DMS114 treated with DMSO at 0.1 percent for 48 hours (cell line): Measurements from ENCODE around the gene SLFNL1.

Experiments
- DNase-seq: peaks from one replicate; lab custom pipeline; 2025; ENCODE audit not compliant: unreplicated experiment; lab: John Stamatoyannopoulos, UW

SLFNL1 gene

DNA sequence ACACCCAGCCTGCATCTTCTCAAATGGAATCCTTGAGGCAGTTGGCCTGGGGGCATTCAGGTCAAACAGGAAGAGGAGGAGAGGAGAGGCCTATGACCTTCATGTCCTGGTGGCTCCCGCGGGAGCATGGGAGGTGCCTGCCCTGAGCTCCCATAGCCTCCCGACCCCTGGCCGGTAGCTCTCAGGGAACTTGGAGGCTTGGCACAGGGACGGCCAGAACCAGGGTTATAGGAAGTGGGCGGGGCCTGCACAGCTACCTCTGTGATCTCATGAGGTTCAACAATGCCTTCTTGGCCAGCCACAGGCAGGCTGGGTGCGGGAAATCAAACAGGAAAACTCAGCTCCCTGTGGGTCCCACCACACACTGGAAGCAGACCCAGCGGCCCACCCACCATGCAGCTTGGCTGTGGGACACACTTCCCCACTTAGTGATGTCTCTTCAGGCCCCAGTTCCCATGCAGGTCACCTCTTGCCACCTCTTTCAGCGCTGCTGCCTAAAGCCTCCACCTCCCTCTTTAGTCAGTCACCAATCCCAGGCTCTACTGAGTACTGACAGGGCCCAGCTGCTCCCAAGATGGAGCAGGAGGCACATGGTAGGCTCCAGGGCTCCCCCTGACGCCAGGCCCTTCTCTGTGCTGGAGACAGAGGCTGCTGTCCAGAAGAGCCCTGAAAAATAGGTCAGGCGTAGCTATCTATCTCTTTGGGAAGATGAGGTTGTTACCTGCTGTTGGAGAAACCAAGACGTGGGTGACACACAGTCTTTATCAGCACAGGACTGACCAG is at the start of gene SLFNL1:
Gene SLFNL1, minus strand, starts transcription at position 200 of the 783 bp plus-strand sequence. CDS start 1,065 bp downstream, outside the sequence.
- DNase-seq = no peak

DNA sequence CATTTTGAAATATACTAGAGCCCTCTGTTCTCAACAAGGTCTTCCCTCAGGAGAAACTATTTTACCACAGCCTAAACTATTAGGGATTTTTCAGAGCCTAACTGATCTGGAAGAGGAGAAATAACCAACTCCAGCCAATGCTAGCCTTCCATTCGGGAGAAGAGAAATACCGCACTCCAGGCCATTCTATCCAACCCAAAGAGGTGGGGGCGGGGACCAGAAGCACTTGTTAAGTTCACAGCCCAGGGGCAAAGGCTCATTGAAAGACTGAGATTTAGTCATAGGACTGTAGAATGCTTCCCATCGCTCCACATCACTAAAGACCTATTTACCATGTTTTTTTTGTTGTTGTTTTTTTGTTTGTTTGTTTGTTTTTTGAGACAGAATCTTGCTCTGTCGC is 35.4 kb upstream of the SLFNL1 start:
- DNase-seq = no peak

GRCh38 chr1:41053316-41053715 is 31.8 kb upstream of the SLFNL1 start:
- no peak for DNase-seq

DNA sequence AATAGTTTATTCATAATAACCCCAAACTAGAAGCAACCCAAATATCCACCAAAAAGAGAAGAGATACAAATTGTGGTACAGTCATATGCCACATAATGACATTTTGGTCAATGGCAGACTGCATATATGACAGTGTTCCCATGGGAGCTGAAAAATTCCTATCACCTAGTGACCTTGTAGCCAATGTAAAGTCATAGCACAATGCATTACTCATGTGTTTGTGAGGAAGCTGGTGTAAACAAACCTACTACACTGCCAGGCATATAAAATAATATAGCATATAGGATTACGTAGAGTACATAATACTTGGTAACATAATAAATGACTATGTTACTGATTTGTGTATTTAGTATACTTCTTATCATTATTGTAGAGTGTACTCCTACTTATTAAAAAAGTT is 29.5 kb upstream of the SLFNL1 start:
- no peak for DNase-seq

GRCh38 chr1:41048540-41048939 is 27.0 kb upstream of the SLFNL1 start:
- DNase-seq = no peak

DNA sequence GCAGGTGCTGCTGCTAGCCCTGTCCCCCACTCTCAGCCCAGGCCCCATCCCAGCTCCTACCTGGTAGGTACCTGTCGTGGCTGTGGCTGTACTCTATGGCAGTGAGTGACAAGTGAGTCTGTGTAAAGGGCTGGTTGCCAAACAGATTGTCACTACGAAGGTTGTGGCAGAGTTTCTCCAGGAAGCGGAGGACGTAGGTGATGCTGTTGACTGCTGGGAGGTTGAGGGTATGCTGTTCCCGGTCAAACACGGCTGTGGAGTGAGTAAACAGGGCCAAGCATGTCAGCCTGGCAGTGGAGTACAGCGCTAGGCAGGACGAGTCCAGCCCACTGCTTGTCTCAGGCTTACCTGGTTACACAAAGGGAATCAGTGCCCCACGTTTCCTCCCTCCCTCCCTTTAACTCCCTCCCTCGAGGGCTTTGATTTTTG is 24.8 kb upstream of the SLFNL1 start:
- no peak for DNase-seq

- no peak for DNase-seq
Measured at GRCh38 chr1:41045740-41046139, 24.2 kb upstream of the SLFNL1 start.

- no peak for DNase-seq
Measured at GRCh38 chr1:41044187-41044586, 22.7 kb upstream of the SLFNL1 start.

DNA sequence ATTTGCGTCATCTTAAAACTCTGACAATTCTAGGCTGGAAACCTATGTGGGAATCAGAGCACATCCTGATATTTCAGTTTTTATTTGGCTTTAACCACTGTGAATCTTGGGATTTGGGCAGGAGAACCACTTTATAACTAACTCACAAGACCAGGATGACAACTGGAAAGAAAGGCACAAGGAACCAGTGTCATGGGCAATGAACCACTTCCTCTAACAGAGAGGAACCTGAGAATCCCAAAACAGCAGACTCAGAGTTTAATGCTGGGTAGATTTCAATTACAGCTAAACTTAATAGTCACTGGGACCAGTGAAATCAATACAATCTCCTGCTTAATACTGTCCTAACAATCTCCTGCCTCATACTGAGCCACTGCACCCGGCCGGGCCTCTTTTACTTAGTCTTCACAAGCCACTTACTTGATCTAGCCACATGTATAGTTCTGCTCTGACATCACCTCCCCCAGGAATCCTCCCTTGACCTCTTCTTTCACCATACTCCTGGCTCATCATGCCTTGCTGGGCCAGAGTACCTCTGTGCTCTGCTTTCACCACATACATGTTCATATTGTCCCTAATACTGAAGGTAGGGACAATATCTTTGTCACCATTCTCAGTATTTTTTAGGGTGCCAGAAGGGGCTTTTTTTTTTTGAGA is 20.2 kb upstream of the SLFNL1 start:
- no peak for DNase-seq

- no peak for DNase-seq
Measured at GRCh38 chr1:41038110-41038509, 16.6 kb upstream of the SLFNL1 start.

DNA sequence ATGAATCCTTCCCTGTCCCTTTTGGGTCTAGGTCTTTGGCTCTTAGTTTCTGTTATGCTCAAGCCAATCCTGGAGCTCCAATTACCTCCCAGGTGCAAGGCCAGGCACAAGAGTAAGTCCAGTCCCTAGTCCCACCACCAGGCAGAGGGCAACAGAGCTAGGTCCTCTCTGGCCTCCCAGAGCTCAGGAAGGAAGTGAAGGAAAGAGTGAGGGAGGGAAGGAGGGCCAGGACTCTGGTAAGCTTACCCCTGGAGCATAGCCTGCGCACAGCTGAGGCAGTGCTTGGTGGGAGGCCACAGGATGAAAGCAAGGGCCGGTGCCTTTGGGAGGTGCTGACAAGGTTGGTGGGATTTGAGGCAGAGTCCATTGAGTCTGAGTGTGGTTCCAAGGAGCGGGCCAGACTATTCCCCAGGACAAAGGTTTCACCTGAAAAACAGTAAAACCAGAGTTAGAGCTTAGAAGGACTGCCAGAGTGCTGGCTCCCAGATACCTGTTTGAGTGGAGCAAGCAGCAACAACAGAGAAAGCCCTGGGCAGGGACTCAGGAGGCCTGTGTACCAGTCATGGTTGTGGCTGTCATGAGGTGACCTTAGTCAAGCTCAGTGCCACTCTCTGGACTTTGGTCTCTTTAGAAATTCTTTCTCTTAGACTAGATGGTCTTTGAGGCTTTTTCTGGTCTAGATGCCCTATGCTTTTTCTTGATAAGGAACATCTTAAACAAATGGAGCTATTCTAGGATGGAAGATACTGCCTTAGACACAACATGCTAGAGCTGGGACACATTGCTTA is 15.8 kb upstream of the SLFNL1 start:
- DNase-seq = no peak

GRCh38 chr1:41033272-41033671 is 11.7 kb upstream of the SLFNL1 start:
- no peak for DNase-seq

DNA sequence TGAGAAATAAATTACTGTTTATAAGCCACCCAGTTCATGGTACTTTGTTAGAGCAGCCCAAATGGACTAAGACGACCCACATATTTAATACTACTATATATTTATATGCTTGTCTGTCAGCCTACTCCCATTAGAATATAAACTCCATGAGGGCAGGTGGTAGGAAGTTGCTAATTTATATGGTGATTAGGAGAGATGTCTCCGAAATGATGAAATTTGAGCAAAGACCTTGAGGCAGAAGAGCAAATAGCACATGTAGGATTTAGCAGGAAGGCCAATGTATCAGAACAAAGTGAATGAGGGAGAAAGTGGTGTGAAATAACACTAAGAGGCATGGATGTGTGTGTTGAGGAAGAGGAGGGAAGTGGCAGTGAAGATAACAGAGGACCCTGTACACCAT is 10.6 kb upstream of the SLFNL1 start:
- DNase-seq = no peak

- no peak for DNase-seq
Measured at GRCh38 chr1:41030872-41031616, 9.5 kb upstream of the SLFNL1 start.

GRCh38 chr1:41028034-41028642 is 6.6 kb upstream of the SLFNL1 start:
- no peak for DNase-seq

DNA sequence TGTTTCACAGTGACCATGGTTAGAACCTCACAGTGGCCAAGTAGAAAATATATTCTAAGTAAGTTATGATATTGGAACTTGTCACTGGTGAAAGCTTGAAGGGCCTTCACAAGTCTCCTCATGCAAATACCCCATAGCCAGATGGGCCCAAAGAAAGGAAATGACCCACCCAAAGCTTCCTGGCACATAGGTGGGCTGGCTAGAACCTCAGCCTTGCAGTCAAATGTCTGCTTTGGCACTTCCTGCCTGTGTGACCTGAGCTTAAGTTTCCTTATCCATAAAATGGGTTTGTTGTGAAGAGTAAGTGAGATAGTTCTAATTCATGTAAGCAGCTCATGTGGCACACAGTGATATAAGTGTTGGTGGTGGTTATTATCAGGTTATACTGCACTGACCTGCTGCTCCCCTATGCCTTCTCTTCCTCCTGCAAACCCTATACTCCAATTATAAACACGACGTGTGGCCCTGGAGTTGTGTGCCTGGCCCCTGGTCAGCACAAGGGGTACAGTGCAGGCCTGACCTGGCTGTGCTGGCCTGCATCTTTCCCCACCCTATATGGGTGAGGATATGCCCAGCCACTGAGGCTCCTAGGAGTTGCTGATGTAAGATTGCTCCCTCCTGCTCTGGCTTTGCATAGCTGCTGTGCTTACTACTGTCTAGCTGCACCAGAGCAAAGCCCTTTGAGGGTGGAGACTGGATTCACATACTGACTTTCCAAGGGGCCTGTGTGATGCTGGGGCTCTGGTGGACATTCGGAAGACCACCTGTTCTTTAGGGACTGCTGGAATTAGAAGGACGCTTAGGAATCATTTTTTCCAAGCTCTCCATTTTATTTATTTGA is 4.7 kb upstream of the SLFNL1 start:
- no peak for DNase-seq

DNA sequence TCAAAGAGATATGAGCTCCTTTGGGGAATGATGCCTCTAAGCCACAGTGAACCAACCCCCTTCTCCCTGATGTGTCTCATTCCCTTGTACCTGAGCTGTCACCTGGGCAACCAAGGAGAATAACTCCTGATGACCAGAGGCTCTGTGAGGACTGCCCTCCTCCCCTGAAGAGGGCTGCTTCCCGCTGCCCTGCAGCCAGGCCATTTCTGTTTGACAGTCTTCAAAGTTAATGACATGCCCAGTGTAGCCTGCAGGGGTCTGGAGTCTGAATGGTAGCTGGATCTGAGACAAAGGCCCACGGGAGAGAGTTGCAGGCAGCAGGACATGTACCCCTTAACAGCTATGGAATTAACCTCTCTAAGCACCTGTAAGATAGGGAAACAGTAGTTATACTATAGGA is 3.4 kb upstream of the SLFNL1 start:
- DNase-seq = no peak

DNA sequence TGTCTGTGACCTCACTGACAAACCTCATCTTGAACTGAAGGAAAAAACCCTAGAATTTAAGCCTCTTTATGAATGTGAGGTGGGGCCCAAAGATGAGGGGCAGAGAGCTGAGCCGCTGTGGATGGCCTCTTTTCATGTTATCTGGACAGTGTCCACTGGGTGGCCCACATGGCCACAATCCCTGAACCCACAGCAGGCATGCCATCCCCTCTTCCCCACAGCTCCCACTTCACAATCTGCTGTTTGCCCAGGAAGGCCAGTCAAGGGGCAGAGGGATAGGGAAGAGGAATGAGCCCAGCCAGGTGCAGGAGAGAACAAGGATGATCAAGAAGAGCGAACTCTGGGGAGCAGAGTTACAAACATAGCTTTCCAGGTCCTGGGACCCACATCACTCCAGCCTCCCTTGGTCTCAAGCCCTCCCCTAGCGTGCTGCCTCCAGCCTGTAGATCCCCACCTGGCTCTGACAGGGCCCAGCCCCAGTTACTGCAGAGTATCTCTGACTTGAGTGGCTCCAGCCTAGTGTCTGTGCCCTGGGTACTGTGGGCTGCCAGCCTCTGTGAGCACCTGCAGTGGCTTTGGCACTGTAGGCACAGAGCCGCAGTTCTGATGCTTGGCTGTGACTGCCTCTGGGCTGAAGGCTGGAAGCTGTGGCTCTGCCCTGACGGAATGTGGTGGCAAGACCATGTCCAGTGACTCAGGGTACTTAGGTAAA is 1.9 kb upstream of the SLFNL1 start:
- DNase-seq = peak; percentile 20

GRCh38 chr1:41022424-41022823 is 899 bp upstream of the SLFNL1 start:
- no peak for DNase-seq
